ENCODE data around the gene DDAH2. TPM values are rescaled to one million over a fixed set of nuclear protein-coding genes. Genes with fewer than 3 reads are reported as not detected.
A peak's percentile ranks its signal among the peaks of the same experiment; 100 is the strongest.

Gene DDAH2
- total RNA-seq, 1 experiment from 2014 or later, result 68.2 TPM

GRCh38 chr6:31765910-31766794 is 37.1 kb upstream of the DDAH2 start:
- CTCF ChIA-PET, result no interaction called here
- Histone ChIP-seq H3K9me3 (ENCODE audit: low read depth, low read length, poor library complexity, severe bottlenecking) (no peaks in the 10 kb centered on the region), H3K4me3 (ENCODE audit: low read depth, low read length, poor library complexity, severe bottlenecking) (no peak overlapping the region), H3K4me1 (ENCODE audit: insufficient read depth, low read length, poor library complexity, severe bottlenecking) (no peaks in the 10 kb centered on the region), H3K27ac (ENCODE audit: low read depth, low read length, poor library complexity, severe bottlenecking) (no peak overlapping the region), H3K27me3 (replicated peaks; ENCODE audit: insufficient read depth, low read depth, low read length, poor library complexity) (no peaks in the 10 kb centered on the region), H3K36me3 (ENCODE audit: insufficient read depth, low read length, poor library complexity, severe bottlenecking) (peaks cover 27% of the 10 kb centered on the region)
- no peak for DNase-seq (ENCODE audit: low spot score)
- intact Hi-C loops (cut with micrococcal nuclease; ENCODE audit: unreplicated experiment), result no loop called here
- no peak for TF ChIP-seq CTCF (conservative IDR thresholded peaks at IDR 0.05; ENCODE audit: low read depth, low read length)
- TF ChIP-seq EZH2 (IDR thresholded peaks at IDR 0.05; ENCODE audit: borderline replicate concordance, low read depth, low read length, poor library complexity, severe bottlenecking), result no peak
- POLR2A ChIA-PET (ENCODE audit: low non-redundant PET), result no interaction called here
- no TSS peak for BruUV-seq (replicated peaks)

- Histone ChIP-seq H3K4me1 (ENCODE audit: insufficient read depth, low read length, poor library complexity, severe bottlenecking) (no peaks in the 10 kb centered on the region), H3K4me3 (ENCODE audit: low read depth, low read length, poor library complexity, severe bottlenecking) (no peak overlapping the region), H3K36me3 (ENCODE audit: insufficient read depth, low read length, poor library complexity, severe bottlenecking) (peaks cover 33% of the 10 kb centered on the region), H3K9me3 (ENCODE audit: low read depth, low read length, poor library complexity, severe bottlenecking) (no peaks in the 10 kb centered on the region), H3K27ac (ENCODE audit: low read depth, low read length, poor library complexity, severe bottlenecking) (no peak overlapping the region), H3K27me3 (replicated peaks; ENCODE audit: insufficient read depth, low read depth, low read length, poor library complexity) (no peaks in the 10 kb centered on the region)
- BruUV-seq (replicated peaks), result no TSS peak
- TF ChIP-seq EZH2 (IDR thresholded peaks at IDR 0.05; ENCODE audit: borderline replicate concordance, low read depth, low read length, poor library complexity, severe bottlenecking) (no peak), CTCF (conservative IDR thresholded peaks at IDR 0.05; ENCODE audit: low read depth, low read length) (no peak)
- CTCF ChIA-PET, result no interaction called here
- no peak for DNase-seq (ENCODE audit: low spot score)
- intact Hi-C loops (cut with micrococcal nuclease; ENCODE audit: unreplicated experiment), result no loop called here
- POLR2A ChIA-PET (ENCODE audit: low non-redundant PET), result no interaction called here
Observed at GRCh38 chr6:31765559-31765909, 36.4 kb upstream of the DDAH2 start.

GRCh38 chr6:31764198-31764597 is 35.1 kb upstream of the DDAH2 start:
- H3K9me3 ChIP-seq (ENCODE audit: low read depth, low read length, poor library complexity, severe bottlenecking), result no peaks in the 10 kb centered on the region
- POLR2A ChIA-PET (ENCODE audit: low non-redundant PET), result no interaction called here
- no peak for TF ChIP-seq EZH2 (IDR thresholded peaks at IDR 0.05; ENCODE audit: borderline replicate concordance, low read depth, low read length, poor library complexity, severe bottlenecking)
- TF ChIP-seq CTCF (conservative IDR thresholded peaks at IDR 0.05; ENCODE audit: low read depth, low read length), result no peak
- H3K4me1 ChIP-seq (ENCODE audit: insufficient read depth, low read length, poor library complexity, severe bottlenecking), result no peaks in the 10 kb centered on the region
- H3K36me3 ChIP-seq (ENCODE audit: insufficient read depth, low read length, poor library complexity, severe bottlenecking), result peaks cover 46% of the 10 kb centered on the region
- H3K27ac ChIP-seq (ENCODE audit: low read depth, low read length, poor library complexity, severe bottlenecking), result peak overlapping the region; percentile 23
- CTCF ChIA-PET, result no interaction called here
- no peak overlapping the region for H3K4me3 ChIP-seq (ENCODE audit: low read depth, low read length, poor library complexity, severe bottlenecking)
- BruUV-seq (replicated peaks), result TSS peak; percentile 46
- H3K27me3 ChIP-seq (replicated peaks; ENCODE audit: insufficient read depth, low read depth, low read length, poor library complexity), result no peaks in the 10 kb centered on the region
- DNase-seq (ENCODE audit: low spot score), result no peak
- intact Hi-C loops (cut with micrococcal nuclease; ENCODE audit: unreplicated experiment), result no loop called here

All from A673 (cell line).